Natural killer cell (primary cell): ENCODE data around the gene EQTN. TPM values are rescaled to one million over a fixed set of nuclear protein-coding genes. Genes with fewer than 3 reads are reported as not detected.

ENCODE experiments used
- ATAC-seq, 3 donors: fragments of 150-1000 bp in 2 of 3; fragments of 200-7000 bp in 1 of 3; cut with Tn5 transposase; 1 replicate in 1 of 3; 2 replicates in 2 of 3; pipeline ENCODE4 v1.10.0; 2021; ENCODE audit warnings: mild to moderate bottlenecking in 2 of 3, moderate library complexity in 2 of 3
- DNase-seq, 2 donors: peaks; one replicate each; pipeline versions ENCODE4 v3.0.0 to v3.0.0-alpha.2; 2013 to 2021; ENCODE audit warnings: mixed read lengths in 1 of 2
- H3K27ac ChIP-seq: one replicate; pipeline ENCODE4 v1.5.1; 2013; ENCODE audit warnings: mild to moderate bottlenecking, low read length
- H3K27me3 ChIP-seq: one replicate; pipeline ENCODE4 v1.6.1; 2013; ENCODE audit warnings: low read length; ENCODE audit not compliant: control insufficient read depth, insufficient read depth
- H3K36me3 ChIP-seq: one replicate; pipeline ENCODE4 v1.6.1; 2013; ENCODE audit warnings: low read length; ENCODE audit not compliant: control insufficient read depth, insufficient read depth
- H3K4me1 ChIP-seq: one replicate; pipeline ENCODE4 v1.6.1; 2013; ENCODE audit warnings: low read length; ENCODE audit not compliant: control insufficient read depth, insufficient read depth
- H3K4me3 ChIP-seq: one replicate; pipeline ENCODE4 v1.5.1; 2013; ENCODE audit warnings: low read length
- H3K9me3 ChIP-seq: one replicate; pipeline ENCODE4 v1.6.1; 2013; ENCODE audit warnings: low read length; ENCODE audit not compliant: control insufficient read depth, insufficient read depth
- H3K27ac Mint-ChIP-seq, 2 donors: one replicate each; pipeline ENCODE4 v1.8.0; 2022; ENCODE audit warnings: mild to moderate bottlenecking in 2 of 2, mixed read lengths in 2 of 2, moderate library complexity in 1 of 2
- H3K27me3 Mint-ChIP-seq, 2 donors: one replicate each; pipeline ENCODE4 v1.8.0; 2022; ENCODE audit warnings: low read depth in 2 of 2, mixed read lengths in 2 of 2
- H3K36me3 Mint-ChIP-seq: one replicate; pipeline ENCODE4 v1.8.0; 2022; ENCODE audit warnings: mixed read lengths
- H3K4me1 Mint-ChIP-seq, 2 donors: one replicate each; pipeline ENCODE4 v1.8.0; 2022; ENCODE audit warnings: mixed read lengths in 2 of 2
- H3K4me3 Mint-ChIP-seq: one replicate; pipeline ENCODE4 v1.8.0; 2022; ENCODE audit warnings: mild to moderate bottlenecking, moderate library complexity, mixed read lengths
- H3K9me3 Mint-ChIP-seq, 2 donors: one replicate each; pipeline ENCODE4 v1.8.0; 2022; ENCODE audit warnings: mixed read lengths in 2 of 2
- CTCF ChIP-seq: fragments of 200-600 bp; IDR thresholded peaks from one replicate; pipeline ENCODE4 v1.8.0; 2022; ENCODE audit warnings: antibody characterized with exemption
- WGBS: methylation state at CpG from one replicate; pipeline ENCODE4 v1.1.7; 2013; ENCODE audit warnings: missing lambda C conversion rate; ENCODE audit not compliant: insufficient coverage; 5-methylcytosine and 5-hydroxymethylcytosine counted together
- intact Hi-C: fragments of 100-400 bp; cut with micrococcal nuclease; formaldehyde crosslinking; loops from one replicate; pipeline ENCODE4 v1.14.2; 2022
- total RNA-seq, 4 donors: library from RNA; stranded (reverse); fragments of 120-200 nt in 1 of 4; gene quantifications; one replicate each; pipeline versions ENCODE4 v1.2.3 to v1.2.4, GENCODE V29; 2013 to 2022

EQTN gene
- total RNA-seq, 3 donors from 2014 or later (not counting 1 experiment from before 2014, with no cell fraction given) = not detected

- Histone ChIP-seq H3K4me1 (no peaks in the 10 kb centered on the region), H3K4me3 (no peak overlapping the region), H3K36me3 (no peaks in the 10 kb centered on the region), H3K27me3 (no peaks in the 10 kb centered on the region), H3K9me3 (no peaks in the 10 kb centered on the region), H3K27ac (no peak overlapping the region)
- Mint-ChIP-seq H3K4me1 (no peaks in the 10 kb centered on the region), H3K4me3 (no peak overlapping the region), H3K27ac (no peak overlapping the region), H3K36me3 (no peaks in the 10 kb centered on the region), H3K27me3 (peaks cover 0 to 2% of the 10 kb centered on the region in 2 donors), H3K9me3 (no peaks in the 10 kb centered on the region)
- intact Hi-C loops = no loop called here
- no peak for TF ChIP-seq CTCF
- 49% methylated on average over 5 of the region's 5 CpGs for WGBS
- no peak for DNase-seq
- no peak for ATAC-seq
Measured at GRCh38 chr9:27337833-27338526, 41.0 kb upstream of the EQTN start.

GRCh38 chr9:27337236-27337635 is 40.3 kb upstream of the EQTN start:
- ATAC-seq = no peak
- peaks cover 0 to 2% of the 10 kb centered on the region in 2 donors for H3K27me3 Mint-ChIP-seq

GRCh38 chr9:27336829-27337228 is 39.9 kb upstream of the EQTN start:
- Mint-ChIP-seq H3K4me1 (no peaks in the 10 kb centered on the region), H3K9me3 (no peaks in the 10 kb centered on the region), H3K36me3 (no peaks in the 10 kb centered on the region), H3K27me3 (peaks cover 0 to 2% of the 10 kb centered on the region in 2 donors), H3K27ac (no peak overlapping the region), H3K4me3 (no peak overlapping the region)
- 95% methylated on average over 10 of the region's 10 CpGs for WGBS
- no peak for DNase-seq
- intact Hi-C loops = no loop called here
- Histone ChIP-seq H3K27ac (no peak overlapping the region), H3K27me3 (no peaks in the 10 kb centered on the region), H3K9me3 (no peaks in the 10 kb centered on the region), H3K36me3 (no peaks in the 10 kb centered on the region), H3K4me1 (no peaks in the 10 kb centered on the region), H3K4me3 (no peak overlapping the region)
- TF ChIP-seq CTCF = no peak
- no peak for ATAC-seq

More at GRCh38 chr9:27337236-27337635, 40.3 kb upstream of the EQTN start:
- H3K9me3 Mint-ChIP-seq = no peaks in the 10 kb centered on the region
- Histone ChIP-seq H3K36me3 (no peaks in the 10 kb centered on the region), H3K9me3 (no peaks in the 10 kb centered on the region), H3K27me3 (no peaks in the 10 kb centered on the region), H3K4me1 (no peaks in the 10 kb centered on the region), H3K4me3 (no peak overlapping the region), H3K27ac (no peak overlapping the region)
- DNase-seq = no peak
- H3K27ac Mint-ChIP-seq = no peak overlapping the region
- TF ChIP-seq CTCF = no peak
- H3K4me1 Mint-ChIP-seq = no peaks in the 10 kb centered on the region
- H3K4me3 Mint-ChIP-seq = no peak overlapping the region
- no peaks in the 10 kb centered on the region for H3K36me3 Mint-ChIP-seq
- 81% methylated on average over 2 of the region's 3 CpGs for WGBS
- intact Hi-C loops = no loop called here

- Histone ChIP-seq H3K27me3 (no peaks in the 10 kb centered on the region), H3K4me1 (no peaks in the 10 kb centered on the region), H3K4me3 (no peak overlapping the region), H3K9me3 (no peaks in the 10 kb centered on the region), H3K27ac (no peak overlapping the region), H3K36me3 (no peaks in the 10 kb centered on the region)
- intact Hi-C loops = no loop called here
- ATAC-seq (no peak), DNase-seq (no peak)
- WGBS = 100% methylated on average over 1 of the region's 1 CpG
- H3K36me3 Mint-ChIP-seq = no peaks in the 10 kb centered on the region
- no peak overlapping the region for H3K4me3 Mint-ChIP-seq
- TF ChIP-seq CTCF = no peak
- peaks cover 0 to 2% of the 10 kb centered on the region in 2 donors for H3K27me3 Mint-ChIP-seq
- no peaks in the 10 kb centered on the region for H3K9me3 Mint-ChIP-seq
- no peak overlapping the region for H3K27ac Mint-ChIP-seq
- H3K4me1 Mint-ChIP-seq = no peaks in the 10 kb centered on the region
Measured at GRCh38 chr9:27336126-27336525, 39.2 kb upstream of the EQTN start.
